Measurements from ENCODE around the gene CEP295NL.

CEP295NL gene

GRCh38 chr17:78862073-78863023 is 40.7 kb downstream of the CEP295NL start:
- DNase-seq, result peak; percentile 94

GRCh38 chr17:78861229-78861628 is 41.8 kb downstream of the CEP295NL start:
- no peak for DNase-seq

DNA sequence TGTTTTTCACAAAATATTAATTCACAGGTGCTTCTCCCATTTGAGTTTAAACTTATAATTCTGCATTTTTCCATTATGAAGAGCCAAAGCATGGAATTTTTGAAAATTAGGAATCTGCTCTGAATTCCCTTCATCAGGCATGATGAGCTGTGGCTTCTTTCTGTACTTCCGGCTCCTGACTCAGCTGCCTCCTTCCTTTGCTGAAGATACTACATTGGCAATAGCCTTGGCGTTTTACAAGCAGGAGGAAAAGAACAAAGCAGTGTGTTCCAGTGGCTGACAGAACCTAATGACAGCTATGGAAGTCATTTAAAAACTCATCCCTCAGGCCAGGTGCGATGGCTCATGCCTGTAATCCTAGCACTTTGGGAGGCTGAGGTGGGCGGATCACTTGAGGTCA is 44.0 kb downstream of the CEP295NL start:
- DNase-seq, result no peak

DNA sequence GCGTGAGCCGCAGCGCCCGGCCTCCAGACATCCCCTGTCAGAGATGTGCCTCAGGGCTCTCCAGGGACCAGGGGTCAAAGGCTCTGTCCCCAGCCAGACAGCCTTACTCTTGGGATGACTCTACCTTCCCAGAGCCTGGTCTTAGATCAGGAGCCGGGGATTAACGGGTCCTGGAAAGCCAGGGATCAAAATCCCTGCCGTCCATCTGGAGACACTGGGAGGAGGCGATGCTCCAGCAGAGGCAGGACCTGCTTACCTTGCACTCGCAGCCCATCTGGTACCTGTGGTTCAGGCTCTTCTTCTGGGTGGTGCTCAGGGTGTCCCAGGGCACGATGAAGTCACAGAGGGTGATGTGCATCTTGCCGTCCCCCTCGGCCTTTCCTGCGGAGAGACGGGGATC is 45.7 kb downstream of the CEP295NL start:
- DNase-seq, result no peak

- no peak for DNase-seq
Observed at GRCh38 chr17:78855561-78856165, 47.3 kb downstream of the CEP295NL start.

DNA sequence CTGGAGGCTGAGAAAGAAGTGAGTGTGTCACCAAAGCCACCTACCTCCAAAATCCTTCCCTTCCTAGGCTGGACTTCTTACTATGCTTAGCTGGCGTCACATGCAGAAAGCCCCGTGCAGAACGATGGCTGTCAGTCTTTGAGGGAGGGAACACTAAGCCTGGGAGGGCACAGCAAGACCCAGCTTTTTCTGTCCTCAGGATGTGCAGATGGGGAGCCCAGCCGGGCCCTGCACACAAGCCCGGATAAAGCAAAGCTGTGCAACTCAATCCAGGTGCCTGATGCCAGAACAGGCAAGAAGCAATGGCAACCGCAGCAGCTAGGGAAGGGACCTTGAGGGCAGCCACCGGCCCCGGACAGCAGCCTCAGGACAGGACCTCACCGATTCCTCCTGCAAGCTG is 48.5 kb downstream of the CEP295NL start:
- no peak for DNase-seq

DNA sequence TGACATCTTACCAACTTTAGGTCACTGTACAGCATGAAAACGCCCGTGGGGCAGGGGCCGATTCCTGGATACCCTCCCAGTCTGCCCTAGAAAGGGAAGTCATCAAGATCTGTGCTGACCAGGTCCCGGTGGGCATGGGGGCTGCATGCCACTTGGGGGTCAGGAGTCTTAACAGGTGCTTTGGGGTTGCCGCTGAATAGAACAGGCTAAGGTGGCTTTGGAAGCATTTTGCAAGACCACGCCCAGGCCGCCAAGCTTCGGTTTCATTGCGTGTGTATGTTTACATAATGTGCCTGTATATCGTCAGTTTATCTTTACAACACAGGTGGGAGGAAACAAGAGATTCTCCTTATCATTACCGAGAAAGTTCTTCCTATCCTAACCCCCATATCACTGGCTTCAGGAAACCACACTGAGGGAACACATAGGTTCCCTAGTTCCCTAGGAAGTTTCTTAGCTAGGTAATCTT is 49.0 kb downstream of the CEP295NL start:
- DNase-seq, result no peak

DNA sequence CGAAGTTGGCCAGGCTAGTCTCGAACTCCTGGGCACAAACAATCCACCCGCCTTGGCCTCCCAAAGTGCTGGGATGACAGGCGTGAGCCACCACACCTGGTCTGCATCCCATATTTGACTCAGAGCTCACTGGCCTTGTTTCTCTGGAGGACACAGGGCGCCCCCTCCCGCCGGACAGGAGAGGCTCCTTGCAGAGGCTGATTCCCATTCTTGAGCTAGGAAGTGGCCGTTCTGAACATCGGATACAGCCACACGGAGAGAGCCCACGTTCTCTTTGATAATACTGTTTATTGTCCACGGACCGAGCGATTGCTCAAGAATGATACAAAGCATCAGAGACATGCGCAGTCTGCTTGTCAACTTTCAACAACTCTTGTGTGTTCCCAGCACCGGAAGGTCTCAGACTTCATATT is 50.3 kb downstream of the CEP295NL start:
- no peak for DNase-seq

DNA sequence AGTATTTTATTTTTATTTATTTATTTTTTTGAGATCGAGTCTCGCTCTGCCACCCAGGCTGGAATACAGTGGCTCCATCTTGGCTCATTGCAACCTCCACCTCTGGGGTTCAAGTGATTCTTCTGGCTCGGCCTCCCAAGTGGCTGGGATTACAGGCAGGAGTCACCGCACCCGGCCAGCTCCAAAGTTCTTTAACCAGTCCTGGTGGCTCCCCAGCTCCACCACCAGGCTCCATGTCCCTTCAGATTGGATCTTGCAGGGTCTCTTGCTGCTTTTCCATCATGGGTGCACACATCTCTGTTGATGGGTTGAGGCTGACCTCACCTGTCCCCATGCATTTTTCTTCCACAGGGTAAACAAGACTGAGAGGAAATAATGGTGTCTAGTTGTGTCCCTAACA is 54.0 kb downstream of the CEP295NL start:
- DNase-seq, result no peak

- DNase-seq, result no peak
Observed at GRCh38 chr17:78847052-78847451, 55.9 kb downstream of the CEP295NL start.

- DNase-seq, result no peak
Observed at GRCh38 chr17:78844301-78845005, 58.5 kb downstream of the CEP295NL start.

GRCh38 chr17:78842881-78843565 is 60.0 kb downstream of the CEP295NL start:
- no peak for DNase-seq

DNA sequence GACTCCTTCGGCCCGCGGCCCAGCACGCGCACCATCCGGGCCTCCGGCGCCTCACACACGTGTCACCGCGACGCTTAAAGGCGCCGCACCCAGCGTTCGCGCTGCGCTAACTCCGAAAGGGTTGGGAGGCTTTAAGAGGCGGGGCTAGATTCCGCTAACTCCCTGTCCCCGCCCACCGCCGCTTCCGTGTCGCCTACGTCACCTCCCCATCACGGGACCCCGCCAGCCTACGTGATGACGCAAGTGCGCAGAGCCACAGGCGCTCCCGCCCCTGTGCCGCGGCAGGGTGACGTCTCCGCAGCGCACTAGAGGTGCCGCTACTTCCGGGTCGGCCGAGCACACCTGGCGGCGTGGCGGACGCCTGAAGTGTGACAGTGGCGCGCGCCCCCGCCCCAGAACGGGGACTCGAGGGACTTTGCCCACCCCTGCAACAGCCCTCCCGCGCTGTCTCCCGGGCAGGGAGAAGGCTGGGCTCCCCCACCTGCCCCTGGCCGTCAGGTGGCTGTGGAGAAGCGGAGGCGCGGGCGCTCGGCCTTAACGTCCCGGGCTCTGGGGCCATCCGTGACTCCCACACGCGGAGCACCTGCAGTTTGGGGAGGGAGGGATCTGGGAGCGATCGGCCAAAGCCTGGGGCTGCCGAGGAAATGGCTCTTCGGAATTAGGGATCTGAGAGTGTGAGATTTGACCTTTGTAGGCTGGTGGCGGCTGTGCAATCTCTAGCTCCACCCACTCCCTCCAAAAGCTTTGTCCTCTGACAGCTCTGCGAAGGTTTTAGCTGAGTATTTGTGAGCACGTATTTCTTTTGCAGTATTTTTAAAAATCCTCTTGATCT is 62.0 kb downstream of the CEP295NL start, which contains the start of gene USP36:
USP36 (minus strand) TSS at position 35 of the 832 bp plus-strand sequence. CDS start 4,451 bp downstream, outside the sequence.
- DNase-seq, result peak; percentile 99

All from fibroblast of skin of right quadriceps (primary cell).